Natural killer cell (primary cell): ENCODE data around the gene NDUFA13. TPM values are rescaled to one million over a fixed set of nuclear protein-coding genes. Genes with fewer than 3 reads are reported as not detected.
A peak's percentile ranks its signal among the peaks of the same experiment; 100 is the strongest.

Experiments
- ATAC-seq, 3 donors: fragments of 150-1000 bp in 2 of 3; fragments of 200-7000 bp in 1 of 3; cut with Tn5 transposase; 1 replicate in 1 of 3; 2 replicates in 2 of 3; pipeline ENCODE4 v1.10.0; 2021; ENCODE audit warnings: mild to moderate bottlenecking in 2 of 3, moderate library complexity in 2 of 3
- DNase-seq, 2 donors: peaks; one replicate each; pipeline versions ENCODE4 v3.0.0 to v3.0.0-alpha.2; 2013 to 2021; ENCODE audit warnings: mixed read lengths in 1 of 2
- H3K27ac ChIP-seq: one replicate; pipeline ENCODE4 v1.5.1; 2013; ENCODE audit warnings: mild to moderate bottlenecking, low read length
- H3K27me3 ChIP-seq: one replicate; pipeline ENCODE4 v1.6.1; 2013; ENCODE audit warnings: low read length; ENCODE audit not compliant: control insufficient read depth, insufficient read depth
- H3K36me3 ChIP-seq: one replicate; pipeline ENCODE4 v1.6.1; 2013; ENCODE audit warnings: low read length; ENCODE audit not compliant: control insufficient read depth, insufficient read depth
- H3K4me1 ChIP-seq: one replicate; pipeline ENCODE4 v1.6.1; 2013; ENCODE audit warnings: low read length; ENCODE audit not compliant: control insufficient read depth, insufficient read depth
- H3K4me3 ChIP-seq: one replicate; pipeline ENCODE4 v1.5.1; 2013; ENCODE audit warnings: low read length
- H3K9me3 ChIP-seq: one replicate; pipeline ENCODE4 v1.6.1; 2013; ENCODE audit warnings: low read length; ENCODE audit not compliant: control insufficient read depth, insufficient read depth
- H3K27ac Mint-ChIP-seq, 2 donors: one replicate each; pipeline ENCODE4 v1.8.0; 2022; ENCODE audit warnings: mild to moderate bottlenecking in 2 of 2, mixed read lengths in 2 of 2, moderate library complexity in 1 of 2
- H3K27me3 Mint-ChIP-seq, 2 donors: one replicate each; pipeline ENCODE4 v1.8.0; 2022; ENCODE audit warnings: low read depth in 2 of 2, mixed read lengths in 2 of 2
- H3K36me3 Mint-ChIP-seq: one replicate; pipeline ENCODE4 v1.8.0; 2022; ENCODE audit warnings: mixed read lengths
- H3K4me1 Mint-ChIP-seq, 2 donors: one replicate each; pipeline ENCODE4 v1.8.0; 2022; ENCODE audit warnings: mixed read lengths in 2 of 2
- H3K4me3 Mint-ChIP-seq: one replicate; pipeline ENCODE4 v1.8.0; 2022; ENCODE audit warnings: mild to moderate bottlenecking, moderate library complexity, mixed read lengths
- H3K9me3 Mint-ChIP-seq, 2 donors: one replicate each; pipeline ENCODE4 v1.8.0; 2022; ENCODE audit warnings: mixed read lengths in 2 of 2
- CTCF ChIP-seq: fragments of 200-600 bp; IDR thresholded peaks from one replicate; pipeline ENCODE4 v1.8.0; 2022; ENCODE audit warnings: antibody characterized with exemption
- WGBS: methylation state at CpG from one replicate; pipeline ENCODE4 v1.1.7; 2013; ENCODE audit warnings: missing lambda C conversion rate; ENCODE audit not compliant: insufficient coverage; 5-methylcytosine and 5-hydroxymethylcytosine counted together
- intact Hi-C: fragments of 100-400 bp; cut with micrococcal nuclease; formaldehyde crosslinking; loops from one replicate; pipeline ENCODE4 v1.14.2; 2022
- total RNA-seq, 4 donors: library from RNA; stranded (reverse); fragments of 120-200 nt in 1 of 4; gene quantifications; one replicate each; pipeline versions ENCODE4 v1.2.3 to v1.2.4, GENCODE V29; 2013 to 2022

NDUFA13 gene
- total RNA-seq, 3 donors from 2014 or later (not counting 1 experiment from before 2014, with no cell fraction given), result 165 to 191 (median 188) TPM

DNA sequence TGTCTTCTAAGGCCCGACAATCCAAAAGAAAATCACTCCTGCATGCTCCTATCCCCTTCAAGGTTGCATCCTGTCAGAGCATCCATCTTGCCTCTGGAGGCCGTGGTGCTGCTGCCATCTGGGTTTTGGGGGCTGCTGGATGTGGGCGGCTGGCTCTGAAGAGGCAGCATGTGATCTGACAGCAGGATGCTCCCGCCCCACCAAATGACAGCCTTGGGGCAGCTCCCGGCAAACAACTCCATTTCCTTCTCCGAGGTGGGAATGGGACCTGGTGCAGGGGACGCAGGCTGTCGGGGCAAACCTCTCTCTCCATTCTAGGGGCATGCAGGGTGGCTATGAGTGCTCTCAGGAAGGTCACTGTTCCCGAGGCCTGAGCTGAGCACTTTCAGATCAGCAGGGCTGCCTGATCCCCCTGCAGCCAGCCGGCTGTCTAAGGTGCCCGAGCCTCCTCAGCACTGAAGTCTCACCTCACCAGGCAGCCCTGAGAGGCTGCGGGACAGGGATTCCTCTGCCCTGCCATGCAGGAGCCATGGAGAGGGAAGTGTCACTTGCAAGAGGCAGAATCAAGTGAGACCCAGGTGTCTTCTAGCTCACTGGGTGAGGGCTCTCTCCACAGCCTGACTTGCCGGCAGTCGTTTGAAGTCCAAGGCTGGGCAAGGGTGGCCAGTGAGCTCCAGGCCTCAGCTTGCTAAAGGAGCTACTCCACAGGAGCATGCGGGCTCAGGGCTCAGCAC lies 29.5 kb upstream of the NDUFA13 start:
- no peaks in the 10 kb centered on the region for H3K36me3 Mint-ChIP-seq
- no peak overlapping the region for H3K4me3 Mint-ChIP-seq
- peaks cover 22% of the 10 kb centered on the region for H3K36me3 ChIP-seq
- H3K4me3 ChIP-seq, result no peak overlapping the region
- no peaks in the 10 kb centered on the region for H3K27me3 ChIP-seq
- peak overlapping the region; percentile 97 to 98 for H3K27ac Mint-ChIP-seq
- no peak for ATAC-seq
- DNase-seq, result no peak
- no peaks in the 10 kb centered on the region for H3K27me3 Mint-ChIP-seq
- H3K4me1 ChIP-seq, result peaks cover 63% of the 10 kb centered on the region
- H3K9me3 Mint-ChIP-seq, result no peaks in the 10 kb centered on the region
- no peak for TF ChIP-seq CTCF
- no peaks in the 10 kb centered on the region for H3K9me3 ChIP-seq
- intact Hi-C loops, result loop anchor here (5.0 kb wide), 1 partner anchor 34 kb away; no protein-coding TSS in a partner anchor
- no peak overlapping the region for H3K27ac ChIP-seq
- 93% methylated on average over 15 of the region's 15 CpGs for WGBS
- H3K4me1 Mint-ChIP-seq, result peaks cover 48 to 67% of the 10 kb centered on the region in 2 donors

- ATAC-seq (no peak), DNase-seq (no peak)
- H3K27ac ChIP-seq, result peak overlapping the region; percentile 94
- Mint-ChIP-seq H3K4me1 (peaks cover 48 to 61% of the 10 kb centered on the region in 2 donors), H3K4me3 (peak overlapping the region; percentile 45), H3K36me3 (no peaks in the 10 kb centered on the region), H3K27me3 (no peaks in the 10 kb centered on the region), H3K27ac (peak overlapping the region; percentile 97 to 98), H3K9me3 (no peaks in the 10 kb centered on the region)
- peaks cover 21% of the 10 kb centered on the region for H3K36me3 ChIP-seq
- no peak for TF ChIP-seq CTCF
- H3K27me3 ChIP-seq, result no peaks in the 10 kb centered on the region
- peaks cover 62% of the 10 kb centered on the region for H3K4me1 ChIP-seq
- no peaks in the 10 kb centered on the region for H3K9me3 ChIP-seq
- intact Hi-C loops, result loop anchor here (5.0 kb wide), 1 partner anchor 35 kb away; no protein-coding TSS in a partner anchor
- H3K4me3 ChIP-seq, result no peak overlapping the region
- 86% methylated on average over 9 of the region's 9 CpGs for WGBS
These were observed 28.7 kb upstream of the NDUFA13 start for GRCh38 chr19:19487077-19487949.

DNA sequence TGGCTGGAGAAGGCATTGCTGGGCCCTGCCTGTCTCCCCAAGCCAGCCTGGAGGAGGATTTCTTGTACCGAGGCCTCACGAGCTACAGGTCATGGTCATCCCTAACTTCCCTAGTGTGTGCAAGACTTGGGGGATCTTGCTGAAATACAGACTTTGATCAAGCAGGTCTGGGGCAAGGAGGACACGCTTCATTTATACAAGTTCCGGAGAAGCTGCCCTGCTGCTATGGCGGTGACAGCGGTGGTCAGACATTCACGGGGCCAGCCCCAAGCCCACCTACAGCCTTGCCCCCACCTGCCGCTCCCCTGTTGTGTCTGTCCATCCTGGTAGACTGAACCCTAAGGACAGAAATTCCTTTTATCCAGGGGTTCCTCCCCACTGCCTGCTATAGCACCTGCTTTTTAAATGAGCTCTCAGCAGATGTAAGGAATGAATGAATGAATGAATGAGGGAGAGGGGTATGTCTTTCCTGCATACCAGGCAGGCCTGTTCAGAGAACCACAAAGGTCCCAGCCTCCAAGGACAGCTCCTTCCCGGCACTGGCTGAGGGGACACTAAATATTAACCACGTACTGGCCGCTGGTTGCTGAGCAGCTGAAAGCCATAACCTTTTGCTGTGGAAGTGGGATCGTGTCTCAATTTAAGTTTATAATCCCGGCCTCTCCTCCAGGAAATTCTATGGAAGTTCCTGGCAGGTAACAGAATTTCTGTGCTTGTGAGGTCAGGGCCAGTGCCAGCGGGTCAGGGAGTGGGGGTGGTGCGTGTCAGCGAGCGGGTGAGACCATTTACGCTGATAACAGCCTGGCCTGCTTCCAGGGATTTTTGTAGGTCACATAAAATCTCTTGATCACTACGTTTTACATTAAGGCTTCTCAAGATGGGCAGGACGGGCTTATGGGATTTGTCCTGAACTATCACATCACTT lies 27.8 kb upstream of the NDUFA13 start:
- no peak for TF ChIP-seq CTCF
- Histone ChIP-seq H3K27ac (peak overlapping the region; percentile 94), H3K4me3 (no peak overlapping the region), H3K27me3 (no peaks in the 10 kb centered on the region), H3K36me3 (peaks cover 19% of the 10 kb centered on the region), H3K4me1 (peaks cover 60% of the 10 kb centered on the region), H3K9me3 (no peaks in the 10 kb centered on the region)
- Mint-ChIP-seq H3K36me3 (no peaks in the 10 kb centered on the region), H3K9me3 (no peaks in the 10 kb centered on the region), H3K27me3 (no peaks in the 10 kb centered on the region), H3K4me3 (peak overlapping the region; percentile 85), H3K4me1 (peaks cover 43 to 52% of the 10 kb centered on the region in 2 donors), H3K27ac (peak overlapping the region; percentile 97 to 98)
- intact Hi-C loops, result loop anchor here (5.0 kb wide), 1 partner anchor 36 kb away; no protein-coding TSS in a partner anchor
- no peak for ATAC-seq
- WGBS, result 84% methylated on average over 20 of the region's 20 CpGs
- DNase-seq, result no peak
